Measurements from ENCODE around the gene C19orf67. TPM values are rescaled to one million over a fixed set of nuclear protein-coding genes. Genes with fewer than 3 reads are reported as not detected.
"Not testable (repeated sequence)": the region's sequence is repeated elsewhere in the genome, so short reads cannot be mapped to it uniquely, and the experiment has no call there.

C19orf67 gene
- total and polyA plus RNA-seq, 8 donors = 0.16 to 0.21 (median 0.19) TPM; not detected in 5

GRCh38 chr19:14053032-14053431 lies 32.6 kb downstream of the C19orf67 start:
- Histone ChIP-seq H3K4me3 (no peak overlapping the region), H3K36me3 (peaks cover 0 to 46% of the 10 kb centered on the region in 2 donors), H3K27me3 (peaks cover 0 to 19% of the 10 kb centered on the region in 2 donors), H3K9me3 (no peaks in the 10 kb centered on the region), H3K4me1 (peaks cover 0 to 10% of the 10 kb centered on the region in 2 donors), H3K27ac (no peak overlapping the region)
- intact Hi-C loops (cut with DNase I) = no loop called here
- DNase-seq = no peak
- no peak for TF ChIP-seq CTCF (IDR thresholded peaks at IDR 0.05)
- no peak for ATAC-seq

- no peak for TF ChIP-seq CTCF (IDR thresholded peaks at IDR 0.05)
- H3K9me3 ChIP-seq = no peaks in the 10 kb centered on the region
- H3K4me1 ChIP-seq = peaks cover 0 to 5% of the 10 kb centered on the region in 2 donors
- H3K27ac ChIP-seq = no peak overlapping the region
- intact Hi-C loops (cut with DNase I) = no loop called here
- peaks cover 0 to 14% of the 10 kb centered on the region in 2 donors for H3K27me3 ChIP-seq
- ATAC-seq = no peak
- no peak for DNase-seq
- H3K4me3 ChIP-seq = no peak overlapping the region
- H3K36me3 ChIP-seq = peaks cover 0 to 49% of the 10 kb centered on the region in 2 donors
These were observed 33.1 kb downstream of the C19orf67 start for GRCh38 chr19:14052470-14052869.

GRCh38 chr19:14051980-14052379 lies 33.6 kb downstream of the C19orf67 start:
- intact Hi-C loops (cut with DNase I) = no loop called here
- TF ChIP-seq CTCF (IDR thresholded peaks at IDR 0.05) = no peak
- no peak for ATAC-seq
- Histone ChIP-seq H3K4me1 (peaks cover 0 to 1% of the 10 kb centered on the region in 2 donors), H3K9me3 (no peaks in the 10 kb centered on the region), H3K36me3 (peaks cover 0 to 49% of the 10 kb centered on the region in 2 donors), H3K27me3 (peaks cover 0 to 9% of the 10 kb centered on the region in 2 donors), H3K27ac (no peak overlapping the region), H3K4me3 (no peak overlapping the region)
- no peak for DNase-seq

GRCh38 chr19:14050961-14051360 lies 34.6 kb downstream of the C19orf67 start:
- H3K9me3 ChIP-seq; H3K4me3 ChIP-seq; ATAC-seq; H3K27ac ChIP-seq; H3K27me3 ChIP-seq; intact Hi-C loops (cut with DNase I); H3K4me1 ChIP-seq; DNase-seq: not testable (repeated sequence)
- peaks cover 0 to 55% of the 10 kb centered on the region in 2 donors for H3K36me3 ChIP-seq

- DNase-seq = no peak
- TF ChIP-seq CTCF (IDR thresholded peaks at IDR 0.05) = no peak
- H3K27ac ChIP-seq = no peak overlapping the region
- H3K4me1 ChIP-seq = no peaks in the 10 kb centered on the region
- ATAC-seq = no peak
- H3K9me3 ChIP-seq = no peaks in the 10 kb centered on the region
- intact Hi-C loops (cut with DNase I) = no loop called here
- peaks cover 0 to 60% of the 10 kb centered on the region in 2 donors for H3K36me3 ChIP-seq
- no peaks in the 10 kb centered on the region for H3K27me3 ChIP-seq
- H3K4me3 ChIP-seq = no peak overlapping the region
These were observed 35.1 kb downstream of the C19orf67 start for GRCh38 chr19:14050512-14050911.
